GM19035 (cell line): ENCODE data around the gene C8B.

Experiments used
- ATAC-seq: cut with Tn5 transposase; IDR thresholded peaks from one replicate; pipeline ENCODE4 v1.9.1; 2021; ENCODE audit not compliant: unreplicated experiment

Gene C8B

DNA sequence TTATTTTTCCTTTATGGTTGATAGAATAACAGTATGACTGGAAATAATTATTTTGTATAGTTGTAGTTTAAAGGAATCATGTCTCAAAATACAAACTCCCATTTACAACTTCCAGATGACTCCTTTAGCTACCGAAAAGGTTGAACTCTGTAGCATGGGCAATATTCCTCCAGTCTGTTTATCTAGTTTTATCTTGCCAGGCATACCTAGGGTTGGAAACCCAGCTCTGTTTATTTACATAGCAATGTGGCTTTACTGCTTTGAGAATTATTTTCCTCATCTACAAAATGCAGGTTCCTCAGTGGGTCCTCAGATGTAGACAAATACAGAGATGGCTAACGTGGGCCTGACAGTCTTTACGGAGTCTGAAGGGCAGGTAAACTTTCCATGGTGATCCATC lies 60.1 kb downstream of the C8B start:
- no peak for ATAC-seq

DNA sequence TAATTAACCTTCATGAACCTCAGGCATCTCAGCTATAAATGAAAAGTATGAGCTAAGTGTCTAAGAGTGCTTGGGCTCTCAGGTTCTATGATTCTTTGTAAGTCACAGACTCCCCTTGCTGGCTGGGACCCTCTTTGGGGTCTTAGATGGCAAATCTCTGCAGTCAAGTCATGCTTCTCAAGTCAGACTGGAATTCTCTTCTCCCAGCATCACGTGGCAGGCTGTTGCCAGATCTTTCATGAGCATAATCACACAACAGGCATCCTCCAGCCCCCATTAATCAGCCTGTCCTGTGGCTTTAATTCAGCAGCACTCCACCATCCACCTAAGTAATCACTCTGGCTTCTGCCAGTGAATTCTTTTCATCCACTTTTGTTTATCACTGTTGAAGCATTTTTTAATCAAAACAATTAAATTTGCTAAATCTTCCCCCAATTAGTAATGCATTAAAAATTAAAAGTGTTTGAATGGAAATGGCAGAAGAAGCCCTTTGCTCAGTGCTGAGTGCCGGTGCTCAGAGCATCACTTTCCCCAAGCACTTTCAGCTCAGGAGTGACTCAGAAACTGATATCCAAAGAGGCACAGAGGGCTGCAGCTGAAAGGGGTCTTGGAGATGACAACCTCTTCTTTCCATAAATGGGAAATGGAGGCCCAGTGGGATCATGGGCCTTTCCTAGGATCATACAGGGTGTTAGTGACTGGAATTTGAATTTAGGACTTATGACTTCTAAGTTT lies 61.0 kb downstream of the C8B start:
- ATAC-seq, result no peak

DNA sequence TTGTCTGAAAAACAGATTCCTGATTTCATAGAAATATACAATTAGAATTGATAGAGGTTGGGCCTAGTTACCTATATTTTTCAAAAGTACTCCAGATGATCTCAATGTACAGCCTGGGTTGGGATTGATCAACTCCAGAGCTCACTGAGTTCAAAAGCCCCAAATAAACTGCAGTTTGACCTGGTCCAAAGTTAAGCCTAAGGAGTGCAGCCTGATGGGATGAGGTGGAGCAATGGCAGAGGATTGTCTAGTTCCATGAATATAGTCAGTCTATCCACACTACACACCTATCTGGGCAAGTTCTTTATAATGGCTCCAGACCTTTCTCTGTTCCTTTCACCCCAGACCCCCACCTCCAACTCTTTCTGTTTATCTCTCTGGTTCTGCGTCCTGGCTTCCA lies 62.0 kb downstream of the C8B start:
- no peak for ATAC-seq

DNA sequence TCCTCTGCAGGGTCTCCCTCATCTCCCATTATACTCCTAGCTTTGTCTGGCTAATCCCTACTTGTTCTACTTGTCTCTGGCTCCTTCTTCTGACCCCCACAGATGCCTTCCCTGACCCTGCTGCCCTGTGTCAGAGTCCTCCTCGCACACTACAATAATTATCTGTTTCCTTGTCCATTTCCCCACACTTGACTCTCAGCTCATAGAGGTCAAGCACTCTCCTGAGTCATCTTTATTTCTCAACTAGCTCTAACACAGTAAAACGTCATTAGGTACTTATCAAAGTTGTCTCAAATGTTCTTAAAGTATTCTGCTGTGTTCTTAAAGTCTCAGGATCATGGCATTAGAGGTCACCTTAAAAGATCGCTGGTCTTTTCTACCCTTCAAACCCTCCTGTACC lies 64.1 kb downstream of the C8B start:
- ATAC-seq, result no peak

DNA sequence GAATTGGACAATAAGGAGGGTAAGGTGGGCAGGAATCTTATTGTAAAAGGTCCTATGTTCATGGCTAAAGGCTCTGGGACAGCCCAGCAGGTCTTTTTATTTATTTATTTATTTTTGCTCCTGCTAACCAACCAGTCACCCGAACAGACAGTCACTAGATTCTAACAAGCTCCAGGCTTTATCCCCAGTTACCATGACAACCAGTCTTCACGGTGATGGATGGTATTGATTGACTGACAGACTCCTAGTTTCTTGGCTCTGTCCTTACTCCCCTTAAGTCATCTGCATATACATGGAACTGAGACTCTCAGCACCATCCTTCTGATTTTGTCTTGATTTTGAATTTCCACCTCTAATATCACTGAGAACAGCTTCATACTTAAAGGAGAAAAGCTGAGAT lies 66.9 kb downstream of the C8B start:
- no peak for ATAC-seq

DNA sequence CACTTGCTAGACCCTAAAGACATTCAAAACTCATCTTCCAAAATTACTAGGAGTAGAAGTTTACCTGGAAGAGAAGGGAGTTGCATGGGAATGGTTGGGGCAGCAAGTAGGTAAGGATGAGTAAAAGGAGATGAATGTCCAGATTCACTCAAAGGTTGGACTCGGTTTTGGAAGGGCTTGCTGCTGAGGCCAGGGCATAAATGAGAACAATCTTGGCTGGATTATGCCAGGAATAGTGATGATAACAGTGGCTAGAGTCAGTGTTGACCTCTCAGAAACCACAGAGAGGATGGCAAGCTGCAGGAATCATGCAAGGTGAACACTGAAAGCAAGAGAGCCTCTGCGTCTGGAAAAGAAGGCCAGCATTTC lies 67.8 kb downstream of the C8B start:
- ATAC-seq, result no peak

DNA sequence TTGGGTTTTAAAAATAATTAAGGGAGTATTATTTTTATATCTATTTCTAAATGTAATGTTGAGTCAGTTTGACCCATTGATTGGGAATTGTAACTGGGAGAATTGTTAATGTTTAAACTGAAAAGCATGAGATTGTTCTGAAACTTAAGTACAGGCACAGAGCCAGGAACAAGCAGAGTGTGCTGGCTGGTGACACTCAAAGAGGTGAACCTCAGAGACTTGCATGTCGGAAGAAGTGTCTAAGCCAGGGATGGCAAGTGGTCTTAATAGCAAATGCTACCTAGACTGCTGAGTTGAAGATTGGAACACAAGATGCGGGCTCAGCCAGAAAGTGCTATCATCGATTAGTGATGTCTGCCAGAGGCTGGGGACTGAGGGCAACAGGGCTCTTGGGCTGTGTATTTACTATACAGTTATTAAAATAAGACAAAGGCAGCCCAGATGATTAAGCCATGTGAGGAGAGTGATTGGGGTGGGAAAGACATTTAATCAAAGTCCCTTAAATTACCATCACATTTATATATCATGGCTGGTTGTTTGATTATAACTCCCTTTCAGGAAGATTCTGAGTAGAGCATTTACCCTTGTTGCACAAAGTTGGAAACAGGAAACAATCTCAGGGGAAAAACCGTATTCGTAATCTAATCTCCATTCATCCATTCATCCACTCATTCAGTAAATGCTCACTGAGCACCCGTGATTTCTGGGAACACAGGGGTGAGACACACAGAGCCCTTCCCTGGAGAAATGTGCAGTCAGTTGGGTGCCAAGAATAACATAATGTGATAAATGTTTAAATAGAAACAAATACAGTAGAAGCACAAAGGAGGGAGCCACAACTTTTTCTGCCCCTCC lies 68.4 kb downstream of the C8B start:
- ATAC-seq, result no peak

DNA sequence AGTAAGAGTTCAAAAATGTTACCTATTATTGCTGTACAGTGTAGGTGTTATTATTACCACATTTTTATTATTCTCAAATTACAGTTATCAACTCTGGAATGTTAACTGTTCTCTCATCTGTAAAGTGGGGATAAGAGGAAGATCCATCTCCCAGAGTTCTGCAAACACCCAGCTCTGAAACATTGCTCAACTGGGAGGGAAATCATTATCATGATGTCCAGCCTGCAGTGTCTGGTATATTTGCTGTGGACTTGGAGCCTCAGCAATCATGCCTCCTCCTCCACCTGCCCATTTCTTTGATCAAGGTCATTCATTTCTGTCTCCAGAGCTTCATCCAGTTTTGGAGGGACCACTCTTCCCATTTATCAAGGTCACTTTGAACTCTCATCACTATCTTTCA lies 71.8 kb downstream of the C8B start:
- no peak for ATAC-seq

DNA sequence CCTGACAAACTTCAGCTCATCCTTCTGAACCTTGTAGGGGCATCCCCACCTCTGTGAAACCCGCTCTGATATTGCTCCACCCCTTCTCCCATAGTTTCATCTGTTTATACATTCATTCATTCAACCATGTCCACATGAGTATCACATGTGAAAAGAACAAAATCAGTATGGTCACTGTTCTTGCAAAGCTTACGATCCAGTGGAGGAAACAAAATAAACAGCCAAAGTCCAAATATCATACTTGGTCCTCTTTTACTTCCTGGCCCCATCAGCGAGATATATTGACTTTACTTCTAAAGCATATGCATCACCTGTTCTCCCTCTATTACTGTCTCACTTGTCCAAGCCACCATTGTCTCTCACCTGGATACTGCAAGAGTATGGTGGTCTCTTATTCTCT lies 75.6 kb downstream of the C8B start:
- ATAC-seq, result no peak

DNA sequence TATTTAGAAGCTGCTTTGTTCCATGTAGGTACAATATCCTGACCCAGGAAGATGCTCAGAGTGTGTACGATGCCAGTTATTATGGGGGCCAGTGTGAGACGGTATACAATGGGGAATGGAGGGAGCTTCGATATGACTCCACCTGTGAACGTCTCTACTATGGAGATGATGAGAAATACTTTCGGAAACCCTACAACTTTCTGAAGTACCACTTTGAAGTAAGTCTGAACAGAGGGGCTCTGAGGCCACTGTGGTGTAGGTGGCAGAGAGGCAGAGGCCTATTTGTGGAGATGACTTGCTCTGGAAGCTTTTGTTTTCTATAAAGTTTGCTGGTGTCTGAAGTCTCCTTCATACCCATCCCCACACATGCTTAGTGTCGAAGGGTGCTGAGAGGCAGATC lies 84.4 kb downstream of the C8B start:
- ATAC-seq, result no peak

DNA sequence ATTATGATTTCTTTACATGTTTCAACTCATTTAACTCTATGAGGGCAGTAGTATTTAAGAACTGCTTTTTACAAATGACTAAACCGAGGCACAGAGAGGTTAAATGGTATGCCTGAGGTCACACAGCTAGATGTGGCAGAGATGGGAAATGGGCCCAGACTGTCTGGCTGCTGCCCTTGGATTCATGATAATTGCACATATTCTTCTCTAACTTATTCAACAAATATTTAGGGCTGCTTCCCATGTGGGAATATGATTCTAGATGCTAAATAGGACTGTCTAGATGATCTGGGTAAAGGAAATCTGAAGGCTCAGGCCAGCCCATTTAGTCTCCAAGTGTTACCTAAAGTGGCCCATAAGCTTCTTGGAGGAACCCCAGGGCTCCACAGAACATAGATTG lies 85.0 kb downstream of the C8B start:
- ATAC-seq, result no peak
